SHP77 treated with DMSO at 0.1 percent for 48 hours (cell line): ENCODE results near the gene MAGI2.

Experiments used
- DNase-seq: peaks from one replicate; lab custom pipeline; 2025; lab: John Stamatoyannopoulos, UW

Gene MAGI2

DNA sequence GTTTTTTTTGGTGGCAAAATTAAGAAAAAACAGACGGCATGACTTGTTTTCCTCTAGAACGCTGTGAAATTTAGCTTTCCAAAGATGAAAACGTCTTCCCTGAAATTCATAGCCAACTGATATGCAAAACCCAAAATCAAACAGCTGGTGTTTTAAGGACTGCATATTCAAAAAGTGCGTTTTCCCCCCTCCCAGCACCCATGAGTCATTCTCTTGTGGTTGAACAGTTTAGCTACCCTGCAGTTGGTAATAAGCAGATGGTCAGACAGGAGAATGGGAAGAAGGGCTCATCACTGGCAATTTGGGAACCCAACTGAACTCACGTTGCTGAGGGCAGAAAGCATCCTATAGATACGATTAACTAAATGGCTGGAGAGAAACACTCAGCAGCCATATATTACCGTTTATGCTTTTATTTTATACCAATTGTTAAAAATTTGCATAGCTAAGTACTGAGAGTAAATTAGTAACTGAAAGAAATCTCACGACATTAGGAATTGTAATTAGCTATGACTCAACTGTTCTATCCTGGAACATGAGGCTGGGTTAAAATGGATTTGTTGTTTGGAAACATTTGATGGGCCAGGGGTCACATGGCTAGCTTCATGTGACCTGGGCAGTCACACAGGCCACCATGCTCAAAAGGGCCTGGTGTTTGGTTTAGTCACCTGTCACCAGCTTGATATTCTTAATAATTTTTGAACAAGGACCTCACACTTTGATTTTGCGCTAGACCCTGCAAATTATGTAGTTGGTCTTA lies 1311.8 kb downstream of the MAGI2 start:
- no peak for DNase-seq

DNA sequence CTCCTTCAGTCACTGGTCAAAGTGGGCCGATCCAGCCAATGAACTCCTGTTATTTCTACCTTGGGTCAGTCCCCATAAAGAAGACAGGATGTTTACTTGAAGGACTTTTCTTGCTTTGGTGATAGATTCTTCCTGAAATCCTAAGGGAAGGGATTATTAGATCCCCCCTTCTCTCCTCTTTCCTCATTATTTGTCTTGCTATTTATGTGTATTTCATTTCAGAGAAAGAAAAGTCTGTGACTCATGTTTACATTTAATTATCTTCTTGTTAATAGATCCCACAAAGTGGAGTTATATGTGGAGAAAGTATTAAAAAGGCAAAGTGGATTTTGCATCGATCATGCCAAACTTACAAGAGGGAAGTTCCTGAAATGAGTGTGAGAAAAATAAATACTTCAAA lies 1313.4 kb downstream of the MAGI2 start:
- no peak for DNase-seq

DNA sequence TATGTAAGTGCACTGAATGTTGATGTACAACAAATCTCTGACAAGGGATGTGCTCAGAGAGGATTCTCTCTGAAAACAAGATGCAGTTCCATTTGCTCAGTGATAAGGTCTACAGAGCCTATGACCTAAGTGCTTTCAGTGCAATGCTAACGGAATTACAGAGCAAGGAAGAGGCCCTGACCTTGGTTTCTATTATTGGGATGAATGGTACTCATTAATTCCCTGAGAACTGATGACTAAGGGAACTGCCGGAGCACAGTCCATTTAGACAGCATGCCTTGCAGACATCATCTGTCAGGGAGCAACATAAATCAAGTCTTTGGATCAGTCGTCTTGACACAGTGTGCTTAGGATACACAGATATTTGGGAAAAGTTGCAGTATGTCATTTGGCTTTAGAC lies 1314.1 kb downstream of the MAGI2 start:
- DNase-seq, result no peak

DNA sequence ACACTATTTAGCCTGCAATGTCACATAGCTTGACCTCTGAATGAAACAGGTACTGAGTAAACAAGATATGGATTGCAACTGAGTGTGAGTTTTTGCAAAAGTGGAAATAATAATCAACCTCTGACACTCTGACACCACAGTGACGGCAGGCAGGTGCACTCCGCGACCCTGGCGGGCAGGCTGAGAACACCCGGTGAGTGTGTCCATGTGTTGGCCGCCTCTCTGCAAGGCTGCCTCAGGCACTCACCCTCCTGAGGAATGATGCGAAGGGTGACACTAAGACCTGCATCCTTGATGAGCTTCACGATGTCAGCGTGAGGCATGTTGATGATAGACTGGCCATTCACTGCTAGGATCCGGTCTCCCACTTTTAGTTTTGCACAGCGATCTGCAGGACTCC lies 1318.7 kb downstream of the MAGI2 start:
- no peak for DNase-seq

DNA sequence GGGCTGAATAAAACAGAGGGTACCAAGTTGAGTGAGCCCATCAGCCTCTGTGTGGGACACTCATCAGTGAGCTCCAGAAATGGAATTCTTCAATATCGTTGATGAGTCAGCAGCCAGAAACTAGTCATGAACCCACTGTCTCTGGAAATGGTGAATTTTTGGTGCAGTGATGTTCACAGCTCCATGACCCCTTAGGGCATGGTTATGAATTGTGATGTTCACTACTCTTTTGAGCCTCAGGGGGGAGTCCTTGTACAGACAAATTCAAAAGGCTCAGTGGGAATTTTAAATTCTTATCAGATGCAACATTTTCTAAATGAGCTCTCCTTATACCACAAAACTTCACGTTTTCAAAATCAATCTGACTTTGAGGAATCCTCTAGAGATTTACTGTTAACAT lies 1319.2 kb downstream of the MAGI2 start:
- DNase-seq, result no peak

DNA sequence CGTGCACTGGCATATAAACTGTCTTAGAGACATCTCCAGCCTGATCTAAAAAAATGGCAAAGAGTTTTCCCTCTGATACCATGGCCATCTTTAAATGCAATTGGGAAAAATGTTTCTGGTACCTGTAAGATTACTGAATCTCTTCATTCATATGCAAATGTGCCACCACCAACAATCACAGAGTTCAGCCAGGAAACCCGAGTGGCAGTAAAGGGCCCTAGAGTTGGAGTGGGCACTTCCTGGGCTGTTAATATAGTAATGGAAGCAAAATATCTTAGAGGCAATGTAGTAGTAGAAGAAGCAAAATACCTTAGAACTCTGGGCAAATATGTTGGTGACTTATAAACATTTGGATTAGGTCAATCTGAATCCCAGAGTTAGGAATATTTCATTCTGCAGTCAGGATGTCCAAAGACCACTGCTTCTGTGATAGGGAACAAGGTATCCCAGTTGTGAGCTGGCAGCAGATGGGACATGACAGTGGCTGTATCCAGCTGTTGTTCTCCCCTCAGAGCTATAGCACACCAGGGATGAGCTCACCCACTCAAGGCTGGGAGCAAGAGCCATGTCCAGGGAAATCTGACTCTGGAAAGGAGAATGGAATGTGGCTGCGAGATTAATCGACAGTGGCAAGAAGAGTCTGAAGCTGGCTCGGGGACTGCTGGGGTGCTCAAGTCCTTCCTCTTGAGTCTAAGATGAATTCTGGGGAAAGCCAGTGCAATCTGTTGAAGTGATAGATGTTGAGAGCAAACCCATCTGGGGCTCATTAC lies 1322.8 kb downstream of the MAGI2 start:
- no peak for DNase-seq

DNA sequence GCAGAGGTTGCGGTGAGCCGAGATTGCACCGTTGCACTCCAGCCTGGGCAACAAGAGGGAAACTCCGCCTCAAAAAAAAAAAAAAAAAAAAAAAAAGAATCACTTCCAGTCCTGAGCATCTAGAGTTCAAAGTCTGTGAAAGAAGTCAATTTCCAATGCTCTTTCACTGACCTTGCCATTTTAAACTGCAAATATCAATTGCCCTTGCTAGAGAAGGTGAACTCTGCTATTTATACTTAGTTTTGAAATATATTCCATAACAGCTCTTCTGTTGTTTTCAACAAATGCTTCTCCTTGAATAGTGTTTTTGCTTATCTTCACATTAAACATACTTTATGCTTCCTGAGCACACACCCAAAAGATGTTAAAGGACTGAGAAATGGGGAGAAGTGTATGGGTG lies 1323.6 kb downstream of the MAGI2 start:
- DNase-seq, result no peak

DNA sequence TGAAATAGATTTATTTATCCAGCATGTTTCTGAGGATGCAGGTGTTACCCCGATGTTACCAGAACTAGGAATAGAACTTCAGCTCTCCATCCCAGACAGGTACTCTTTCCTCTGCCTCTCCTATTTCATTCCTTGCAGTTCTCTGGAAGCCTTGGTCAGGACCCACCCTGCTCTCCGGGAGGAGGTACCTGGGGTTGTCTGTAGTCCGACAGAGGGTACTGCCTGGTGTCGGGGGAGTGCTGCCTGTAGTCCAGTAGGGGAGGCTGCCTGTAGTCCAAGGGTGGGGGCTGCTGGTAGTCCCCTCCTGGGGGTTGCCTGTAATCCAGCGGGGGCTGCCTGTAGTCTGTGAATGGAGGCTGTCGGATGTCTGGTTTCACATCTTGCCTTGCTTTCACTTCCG lies 1326.5 kb downstream of the MAGI2 start:
- DNase-seq, result no peak

DNA sequence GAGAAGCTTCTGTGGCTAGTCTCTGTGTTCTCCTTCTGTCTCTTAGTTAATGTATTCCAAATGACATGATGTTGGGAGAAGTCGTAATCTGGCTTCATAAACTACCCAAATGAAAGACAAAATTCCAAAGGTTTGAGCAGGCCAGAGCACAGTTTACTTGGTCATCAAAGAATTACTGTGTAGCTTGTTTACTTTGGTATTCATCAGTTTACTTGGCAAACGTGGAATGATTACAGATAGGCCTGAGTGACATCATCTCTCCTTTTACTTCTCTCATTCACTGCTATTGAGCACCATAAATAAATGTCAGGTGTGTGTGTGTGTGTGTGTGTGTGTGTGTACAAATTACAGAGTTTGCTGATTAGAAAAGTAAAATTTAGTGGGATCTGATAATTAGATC lies 1327.6 kb downstream of the MAGI2 start:
- no peak for DNase-seq

DNA sequence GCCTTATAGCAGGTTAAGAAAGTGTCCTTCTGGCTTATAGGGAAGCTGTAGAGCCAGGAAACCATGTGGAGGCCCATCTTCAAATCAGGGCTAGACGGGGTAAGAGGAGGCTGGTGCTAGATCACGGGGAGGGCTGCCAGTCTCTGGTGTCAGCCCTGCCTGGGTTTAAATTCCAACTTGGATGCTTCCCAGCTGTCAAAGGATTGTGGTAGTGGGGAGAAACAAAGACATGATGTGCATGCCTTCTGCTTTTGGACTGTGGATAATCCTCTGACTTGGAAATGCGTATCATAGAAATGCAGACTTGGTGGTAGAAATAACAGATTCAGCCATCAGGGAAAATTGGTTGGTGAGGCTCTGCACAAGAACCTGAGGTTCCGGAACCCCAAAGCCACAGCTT lies 1329.3 kb downstream of the MAGI2 start:
- DNase-seq, result no peak

DNA sequence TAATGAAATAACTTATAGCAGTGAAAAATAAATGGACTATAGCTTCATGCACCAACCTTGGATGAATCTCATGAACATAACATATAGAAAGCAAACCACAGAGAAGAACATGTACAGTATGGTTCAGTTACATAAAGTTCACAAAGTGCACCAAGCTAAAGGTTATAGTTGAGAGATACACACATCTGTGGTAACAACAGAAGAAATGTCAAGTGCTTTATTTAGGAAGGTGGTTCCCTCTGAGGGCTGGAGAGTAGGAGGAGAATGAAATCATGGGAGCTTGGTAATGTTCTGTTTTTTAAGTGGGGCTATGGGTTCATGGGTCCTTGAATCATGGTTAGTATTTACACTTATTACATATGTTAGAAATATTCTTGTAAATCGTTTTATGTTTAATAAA lies 1331.6 kb downstream of the MAGI2 start:
- DNase-seq, result no peak

DNA sequence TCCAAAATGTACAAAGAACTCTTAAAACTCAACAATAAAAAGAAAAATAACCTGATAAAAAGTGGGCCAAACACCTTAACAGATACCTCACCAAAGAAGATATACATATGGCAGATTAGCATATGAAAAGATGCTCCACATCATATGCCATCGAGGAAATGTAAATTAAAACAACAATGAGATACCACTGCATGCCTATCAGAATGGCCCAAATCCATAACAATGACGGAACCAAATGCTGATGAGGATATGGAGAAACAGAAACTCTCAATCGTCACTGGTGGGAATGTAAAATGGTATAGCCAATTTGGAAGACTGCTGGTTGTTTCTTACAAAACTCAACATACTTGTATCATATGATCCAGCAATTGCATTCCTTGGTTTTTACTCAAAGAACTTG lies 1335.0 kb downstream of the MAGI2 start:
- DNase-seq, result no peak

DNA sequence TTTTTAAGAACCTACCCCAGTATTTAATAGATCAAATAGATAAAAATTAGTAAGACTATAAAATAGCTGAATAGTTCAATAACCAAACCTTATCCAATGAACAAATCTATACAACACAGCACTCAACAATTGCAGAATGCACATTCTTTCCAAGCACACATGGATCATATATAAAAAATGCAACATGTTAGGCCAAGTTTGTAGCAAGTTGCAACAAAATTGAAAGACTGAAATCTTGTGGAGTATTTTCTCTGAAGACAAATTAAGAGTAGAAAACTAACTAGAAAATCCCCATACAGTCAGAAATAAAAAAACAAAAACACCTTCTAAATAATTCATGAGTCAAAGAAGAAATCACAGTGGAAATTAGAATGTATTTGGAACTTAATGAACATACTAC lies 1337.6 kb downstream of the MAGI2 start:
- no peak for DNase-seq

DNA sequence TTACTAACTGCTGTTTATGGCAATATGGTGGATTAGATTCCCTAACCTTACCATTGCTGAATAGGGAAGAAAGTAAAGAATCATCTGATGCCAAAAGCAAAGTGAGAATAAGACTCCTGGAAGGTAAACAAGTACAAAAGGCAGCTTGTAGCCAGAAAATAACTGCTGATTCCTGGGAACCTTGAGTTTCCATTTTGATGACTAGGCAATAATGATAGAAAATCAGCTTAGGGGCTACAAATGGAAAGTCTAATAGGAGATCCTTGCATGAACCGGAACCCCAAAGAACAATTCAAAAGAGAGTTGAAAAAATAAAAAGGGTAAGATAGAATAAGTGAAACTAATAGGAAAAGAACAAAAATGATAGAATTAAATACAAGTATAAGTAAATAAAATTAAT lies 1338.5 kb downstream of the MAGI2 start:
- DNase-seq, result no peak

DNA sequence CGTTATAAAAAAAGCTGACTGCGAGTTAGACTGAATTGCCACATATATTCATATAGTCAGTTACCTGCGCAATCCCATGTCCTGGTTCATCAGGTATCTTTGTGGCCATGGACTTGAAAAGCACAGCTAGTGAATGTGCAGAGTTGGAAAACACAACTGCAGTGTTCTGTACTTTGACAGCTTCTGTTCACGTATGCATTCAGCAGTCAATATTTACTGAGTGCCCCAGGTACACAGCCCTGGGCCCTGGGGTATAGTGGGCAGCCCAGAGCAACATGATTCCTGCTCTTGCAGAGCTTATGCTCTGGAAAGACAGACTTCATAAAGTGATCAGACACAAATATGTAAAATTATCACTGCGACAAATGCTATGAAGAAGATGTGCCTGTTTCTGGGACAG lies 1341.0 kb downstream of the MAGI2 start:
- no peak for DNase-seq

DNA sequence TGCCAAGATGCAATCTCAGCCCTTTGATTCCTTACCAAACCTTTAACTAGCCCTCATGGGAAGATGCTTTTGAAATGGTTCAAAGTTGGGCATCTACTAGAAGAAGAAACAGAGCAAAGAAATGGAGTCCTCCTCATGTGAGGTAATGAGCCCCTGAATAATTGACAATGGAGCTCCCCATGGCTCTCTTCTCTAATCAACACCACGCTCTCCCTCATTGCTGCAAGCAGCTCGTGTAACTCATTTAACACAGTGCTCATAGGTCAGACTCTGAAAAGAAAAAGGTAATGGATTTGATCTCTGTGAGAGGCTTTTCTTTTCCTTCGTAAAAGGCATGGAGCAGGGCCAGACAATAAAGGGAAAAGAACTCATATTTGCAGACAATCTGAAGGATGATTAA lies 1342.1 kb downstream of the MAGI2 start:
- DNase-seq, result no peak

DNA sequence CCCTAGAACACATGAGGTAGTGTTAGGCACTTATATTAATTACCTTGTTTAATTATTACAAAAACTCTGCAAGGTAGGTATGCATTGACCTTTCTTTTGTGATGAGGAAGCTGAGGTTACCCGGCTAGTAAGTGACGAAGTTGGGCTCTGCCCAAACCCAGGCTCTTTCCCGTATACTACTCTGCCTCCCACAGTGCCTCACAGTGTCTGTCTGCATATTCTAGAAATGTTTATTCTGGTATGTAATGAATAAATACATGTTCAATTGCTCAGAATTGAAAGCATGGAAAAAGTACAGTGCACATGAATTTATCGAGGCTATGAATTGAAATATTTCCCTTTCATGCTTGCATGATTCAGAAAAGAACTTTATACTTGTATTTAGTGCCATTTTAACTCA lies 1350.0 kb downstream of the MAGI2 start:
- no peak for DNase-seq

DNA sequence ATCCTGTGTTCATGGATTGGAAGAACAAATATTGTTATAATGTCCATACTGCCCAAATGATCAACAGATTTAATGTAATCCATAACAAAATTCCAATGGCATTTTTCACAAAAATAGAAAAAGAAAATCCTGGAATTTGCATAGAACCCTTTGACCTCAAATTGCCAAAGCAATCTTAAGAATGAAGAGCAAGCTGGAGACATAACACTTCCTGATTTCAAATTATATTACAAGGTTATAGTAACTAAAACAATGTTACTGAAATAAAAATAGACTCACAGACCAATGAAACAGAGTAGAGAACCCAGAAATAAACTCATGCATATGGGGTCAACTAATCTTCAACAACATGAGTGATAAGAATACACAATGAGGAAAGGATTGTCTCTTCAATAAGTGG lies 1352.4 kb downstream of the MAGI2 start:
- DNase-seq, result no peak

DNA sequence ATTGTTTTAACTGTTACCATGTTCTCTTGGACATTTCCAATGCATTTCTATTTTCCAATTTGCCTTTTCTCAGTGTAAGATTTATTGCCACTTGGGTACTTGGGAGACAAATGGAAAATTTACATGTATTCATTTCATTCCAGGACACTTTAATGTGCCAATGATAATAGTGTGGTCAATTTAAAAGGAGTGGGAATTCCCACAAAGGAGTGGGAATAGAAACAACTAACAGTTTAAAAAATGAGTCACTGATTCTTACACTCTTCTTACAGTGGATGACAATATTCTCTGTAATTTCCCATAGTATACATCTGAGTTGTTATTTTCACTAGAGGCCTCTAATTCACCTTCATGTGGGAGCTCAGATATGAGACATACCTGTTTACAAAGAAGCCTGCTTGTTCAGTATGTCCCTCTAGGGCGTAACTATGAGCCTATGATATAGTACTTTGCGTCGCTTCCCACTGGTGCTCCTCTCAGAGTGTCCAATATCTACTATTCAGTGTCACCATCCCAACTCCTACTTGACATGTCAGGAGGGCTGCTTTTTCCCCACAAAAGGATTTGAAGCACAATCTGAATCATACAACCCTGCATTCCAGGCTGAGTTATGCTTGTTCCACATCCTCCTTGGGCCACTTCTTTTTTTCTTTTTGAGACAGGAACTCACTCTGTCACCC lies 1353.6 kb downstream of the MAGI2 start:
- DNase-seq, result no peak

DNA sequence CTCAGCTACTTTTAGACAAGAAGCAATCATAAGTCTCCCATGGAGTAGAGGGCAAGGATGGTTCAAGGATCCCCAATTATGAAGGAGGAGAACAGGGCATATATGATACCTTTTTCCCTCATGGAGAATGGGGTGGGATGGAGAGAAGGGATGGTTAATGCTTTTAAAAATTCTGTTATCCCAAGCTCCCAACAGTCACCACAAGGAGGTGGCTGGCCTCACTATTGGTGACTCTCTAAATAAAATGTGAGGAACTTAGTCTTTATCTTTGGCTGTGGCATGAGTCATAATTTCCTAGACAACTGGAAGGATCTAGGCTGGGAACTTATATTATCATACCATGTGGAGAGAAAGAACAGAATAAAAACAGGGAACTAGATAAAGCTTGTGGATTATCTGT lies 1357.9 kb downstream of the MAGI2 start:
- no peak for DNase-seq

DNA sequence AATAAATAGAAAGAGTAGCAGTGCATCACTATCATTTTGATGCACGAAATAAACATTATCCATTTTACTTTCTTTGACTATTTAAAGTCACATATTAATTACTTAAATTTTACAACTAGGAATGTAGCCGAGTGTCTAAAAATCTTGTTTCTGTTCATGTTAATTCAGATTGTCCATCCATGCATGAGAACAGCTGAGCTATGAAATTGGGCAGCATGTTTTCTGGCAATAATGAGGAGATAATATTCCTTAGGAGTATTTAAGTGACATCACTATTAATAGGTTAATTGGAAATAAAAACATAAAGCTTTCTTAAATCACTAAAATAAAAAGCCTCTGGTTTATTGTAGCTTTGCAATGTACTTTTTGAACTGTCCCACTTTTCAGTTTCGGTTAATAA lies 1361.1 kb downstream of the MAGI2 start:
- DNase-seq, result no peak

DNA sequence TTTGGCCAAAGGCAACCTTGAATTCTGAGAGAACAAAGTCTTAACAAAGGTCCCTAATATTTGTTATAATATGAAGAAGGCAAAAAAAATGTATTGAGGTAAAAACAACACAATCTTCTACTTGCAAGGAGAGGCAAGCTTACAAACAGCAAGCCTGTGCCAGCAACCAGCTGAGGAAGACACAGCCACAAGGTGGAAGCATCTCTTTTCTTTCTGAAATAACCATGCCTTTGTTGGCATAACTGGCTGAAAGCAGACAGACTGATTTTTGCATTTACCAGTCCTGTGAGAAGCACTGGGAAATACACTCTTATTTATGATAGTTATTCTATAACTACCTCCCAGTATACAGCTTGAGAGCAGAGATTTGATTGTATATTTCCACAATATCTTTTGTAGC lies 1362.9 kb downstream of the MAGI2 start:
- DNase-seq, result no peak

DNA sequence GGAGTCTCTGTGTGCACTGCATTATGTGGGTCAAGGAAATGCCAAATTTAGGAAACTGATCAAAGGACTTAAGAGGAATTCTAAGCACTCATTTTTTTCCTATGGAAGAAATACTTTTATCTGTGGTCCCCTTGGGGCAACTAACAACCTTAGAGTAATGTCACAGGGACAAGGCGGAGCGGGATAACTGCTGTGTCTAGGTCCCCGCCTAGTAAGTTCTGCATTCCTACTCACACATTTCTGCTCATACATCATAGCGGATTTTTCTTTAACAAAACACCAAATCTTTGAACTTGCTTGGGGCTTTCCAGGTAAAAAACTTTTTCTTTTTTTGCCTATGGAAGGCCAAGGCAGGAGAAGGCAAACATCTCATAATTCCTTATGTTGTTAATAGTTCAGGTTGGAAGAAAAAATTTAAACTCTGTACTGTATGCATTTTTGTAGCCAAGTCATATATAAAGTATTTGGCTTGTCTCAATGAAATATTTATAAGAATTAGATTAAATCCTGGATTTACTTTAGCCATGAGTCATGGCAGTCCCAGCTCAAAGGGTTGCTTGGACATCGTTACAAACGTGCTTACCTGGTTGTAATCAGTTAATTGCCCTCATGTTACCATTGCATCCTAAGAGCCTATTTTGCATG lies 1369.9 kb downstream of the MAGI2 start:
- no peak for DNase-seq
